ENCODE results near the gene DPYD. TPM values are rescaled to one million over a fixed set of nuclear protein-coding genes. Genes with fewer than 3 reads are reported as not detected.

Gene DPYD
- total RNA-seq, 2 donors from 2014 or later: 11.1 to 11.5 TPM

DNA sequence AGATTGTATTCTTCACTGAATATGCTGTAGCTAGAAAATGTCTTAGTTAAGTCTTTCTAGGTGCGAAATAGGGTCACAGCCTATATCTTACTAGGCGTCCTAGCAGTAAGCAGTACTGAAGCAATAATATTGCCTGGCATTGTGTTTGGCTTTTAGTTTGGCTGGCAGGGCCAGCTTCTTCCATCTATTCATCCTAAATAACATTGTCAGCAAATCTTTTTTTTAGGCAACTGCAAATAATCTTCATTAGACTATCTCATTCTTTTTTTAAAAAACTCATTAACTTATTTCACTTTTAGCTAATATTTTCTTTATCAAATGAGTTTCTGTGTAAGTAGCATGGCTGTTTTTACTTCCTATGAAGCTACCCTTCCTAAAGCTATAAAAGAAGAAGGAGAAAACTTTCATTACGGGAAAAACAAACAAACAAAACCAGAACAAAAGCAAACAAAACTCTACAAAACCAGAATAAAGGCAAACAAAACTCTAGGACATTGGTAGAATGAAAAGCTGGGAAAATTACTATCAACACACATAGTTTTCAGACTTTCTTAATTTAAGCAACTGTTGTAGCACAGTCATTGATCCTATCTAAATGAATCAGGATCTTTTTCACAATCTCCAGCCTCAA lies 506.0 kb downstream of the DPYD start:
- H3K4me1 Mint-ChIP-seq: no peaks in the 10 kb centered on the region
- ATAC-seq (replicated peaks): no peak
- H3K27me3 Mint-ChIP-seq: no peaks in the 10 kb centered on the region
- peaks cover 3% of the 10 kb centered on the region for H3K36me3 Mint-ChIP-seq (ENCODE audit: low read depth)
- H3K9me3 Mint-ChIP-seq: no peaks in the 10 kb centered on the region
- no peak overlapping the region for H3K27ac Mint-ChIP-seq
- H3K4me3 Mint-ChIP-seq: no peak overlapping the region

DNA sequence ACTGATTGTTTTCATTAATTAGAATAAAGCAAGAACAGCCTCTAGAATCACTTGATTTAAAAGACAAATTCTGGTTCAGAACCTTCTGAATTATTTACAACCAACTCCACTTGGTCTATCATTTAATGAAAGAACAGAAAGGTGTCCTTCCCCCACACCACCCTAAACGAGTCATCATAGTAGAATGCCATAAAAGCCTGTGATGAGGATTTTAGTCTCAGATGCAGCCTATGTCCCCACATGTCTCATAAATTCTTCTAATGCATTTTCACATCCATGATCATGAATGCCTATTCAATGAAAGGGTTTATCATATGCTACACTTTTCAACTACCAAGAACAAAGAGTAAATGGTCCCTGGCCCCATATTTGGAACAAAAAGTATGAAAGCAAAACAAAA lies 508.1 kb downstream of the DPYD start:
- H3K36me3 Mint-ChIP-seq (ENCODE audit: low read depth): peaks cover 9% of the 10 kb centered on the region
- peaks cover under 1% of the 10 kb centered on the region for H3K9me3 Mint-ChIP-seq
- no peak overlapping the region for H3K4me3 Mint-ChIP-seq
- H3K4me1 Mint-ChIP-seq: no peaks in the 10 kb centered on the region
- no peak for ATAC-seq (replicated peaks)
- H3K27ac Mint-ChIP-seq: no peak overlapping the region
- no peaks in the 10 kb centered on the region for H3K27me3 Mint-ChIP-seq

DNA sequence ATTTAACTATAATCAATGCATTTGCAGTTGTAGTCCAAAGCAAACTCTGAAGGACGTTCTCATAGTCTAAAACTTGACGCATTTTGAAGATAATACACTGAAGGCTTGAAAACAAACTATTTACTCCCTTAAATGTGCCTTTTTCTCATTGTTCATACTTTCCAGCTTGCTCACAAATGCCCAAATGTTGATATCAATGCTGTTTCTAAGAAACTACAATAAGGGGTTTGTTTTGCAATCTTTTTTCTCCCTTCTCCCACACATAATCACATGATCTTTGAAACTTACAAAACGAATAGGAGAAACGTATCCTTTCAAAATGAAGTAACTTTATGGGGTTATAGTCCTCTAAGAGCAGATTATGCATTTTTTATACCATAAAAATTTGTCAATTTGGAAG lies 508.7 kb downstream of the DPYD start:
- H3K9me3 Mint-ChIP-seq: peaks cover 5% of the 10 kb centered on the region

DNA sequence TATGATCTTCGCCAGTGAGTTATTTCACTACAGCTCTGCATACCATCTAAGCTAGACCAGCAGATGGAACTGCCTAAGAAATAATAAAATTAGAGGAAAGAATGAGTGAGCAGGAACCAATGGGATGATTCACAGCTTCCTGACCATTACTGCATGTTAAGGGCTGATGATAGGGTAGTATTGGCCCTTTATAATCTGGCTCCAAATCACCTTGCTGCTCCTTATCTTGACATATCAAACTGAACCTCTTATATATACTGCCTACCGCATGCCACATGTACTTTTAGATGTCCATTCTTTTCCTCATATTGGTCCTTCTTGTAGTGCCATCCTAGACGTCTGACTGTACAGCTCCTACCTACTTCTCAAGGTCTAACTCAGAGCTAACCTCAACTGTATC lies 524.4 kb downstream of the DPYD start:
- no peaks in the 10 kb centered on the region for H3K27me3 Mint-ChIP-seq
- peaks cover 18% of the 10 kb centered on the region for H3K9me3 Mint-ChIP-seq
- H3K4me1 Mint-ChIP-seq: no peaks in the 10 kb centered on the region
- no peak overlapping the region for H3K27ac Mint-ChIP-seq
- H3K4me3 Mint-ChIP-seq: no peak overlapping the region
- H3K36me3 Mint-ChIP-seq (ENCODE audit: low read depth): no peaks in the 10 kb centered on the region
- ATAC-seq (replicated peaks): no peak

More for the DNA sequence above, 508.7 kb downstream of the DPYD start:
- H3K4me1 Mint-ChIP-seq: no peaks in the 10 kb centered on the region
- no peak overlapping the region for H3K27ac Mint-ChIP-seq
- no peaks in the 10 kb centered on the region for H3K27me3 Mint-ChIP-seq
- peaks cover 9% of the 10 kb centered on the region for H3K36me3 Mint-ChIP-seq (ENCODE audit: low read depth)
- H3K4me3 Mint-ChIP-seq: no peak overlapping the region
- ATAC-seq (replicated peaks): no peak

DNA sequence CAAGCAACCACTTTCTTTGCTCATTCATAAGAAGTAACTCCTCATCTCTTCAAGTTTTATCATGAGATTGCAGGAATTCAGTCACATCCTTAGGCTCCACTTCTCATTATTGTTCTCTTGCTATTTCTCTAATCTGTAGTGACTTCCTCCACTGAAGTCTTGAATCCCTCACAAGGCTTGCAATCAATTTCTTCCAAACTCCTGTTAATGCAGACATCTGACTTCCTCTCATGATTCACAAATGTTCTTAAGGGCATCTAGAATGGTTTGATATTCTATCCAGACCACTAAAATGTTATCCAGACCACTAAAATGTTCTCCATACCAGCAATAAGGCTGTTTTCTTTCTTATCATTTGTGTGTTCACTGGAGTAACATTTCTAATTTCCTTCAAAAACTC lies 528.1 kb downstream of the DPYD start:
- Mint-ChIP-seq H3K9me3 (peaks cover 11% of the 10 kb centered on the region), H3K4me3 (no peak overlapping the region), H3K36me3 (ENCODE audit: low read depth) (no peaks in the 10 kb centered on the region), H3K27ac (no peak overlapping the region), H3K27me3 (no peaks in the 10 kb centered on the region), H3K4me1 (no peaks in the 10 kb centered on the region)
- ATAC-seq (replicated peaks): no peak

DNA sequence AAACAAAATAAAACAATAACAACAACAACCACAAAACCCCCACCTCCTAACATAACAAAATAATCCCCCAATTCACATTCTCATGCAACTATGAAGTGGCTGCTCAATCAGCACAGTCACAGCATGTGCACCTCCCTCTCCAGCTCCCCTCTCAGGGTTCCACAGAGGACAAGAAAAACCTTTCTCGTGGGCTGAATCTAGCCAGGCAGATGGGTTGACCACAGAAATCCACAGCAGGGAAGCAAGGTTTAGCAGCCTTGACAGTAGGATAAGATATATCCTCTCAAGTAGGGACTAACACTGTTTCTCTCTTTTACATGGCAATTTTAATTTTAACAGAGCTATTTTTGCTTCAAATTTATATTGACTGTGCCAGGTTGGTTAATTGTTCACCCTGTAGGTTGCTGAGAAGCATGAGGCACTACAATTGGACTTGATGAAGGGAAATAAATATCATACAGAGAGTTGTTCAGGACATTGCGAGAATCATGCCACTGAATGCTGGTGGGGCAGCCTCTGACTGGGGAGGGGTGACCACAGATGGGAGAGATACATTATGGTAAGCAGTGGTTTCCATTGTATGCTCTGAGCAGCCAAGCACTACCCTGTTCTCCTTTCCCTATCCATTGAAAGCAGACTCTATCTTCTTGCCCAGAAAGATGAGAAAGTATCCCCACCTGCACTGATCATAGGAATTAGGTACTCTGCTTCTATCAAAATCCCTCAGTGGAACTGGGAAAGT lies 535.1 kb downstream of the DPYD start:
- Mint-ChIP-seq H3K4me1 (no peaks in the 10 kb centered on the region), H3K36me3 (ENCODE audit: low read depth) (no peaks in the 10 kb centered on the region), H3K4me3 (no peak overlapping the region), H3K9me3 (no peaks in the 10 kb centered on the region), H3K27me3 (no peaks in the 10 kb centered on the region), H3K27ac (no peak overlapping the region)
- ATAC-seq (replicated peaks): no peak

DNA sequence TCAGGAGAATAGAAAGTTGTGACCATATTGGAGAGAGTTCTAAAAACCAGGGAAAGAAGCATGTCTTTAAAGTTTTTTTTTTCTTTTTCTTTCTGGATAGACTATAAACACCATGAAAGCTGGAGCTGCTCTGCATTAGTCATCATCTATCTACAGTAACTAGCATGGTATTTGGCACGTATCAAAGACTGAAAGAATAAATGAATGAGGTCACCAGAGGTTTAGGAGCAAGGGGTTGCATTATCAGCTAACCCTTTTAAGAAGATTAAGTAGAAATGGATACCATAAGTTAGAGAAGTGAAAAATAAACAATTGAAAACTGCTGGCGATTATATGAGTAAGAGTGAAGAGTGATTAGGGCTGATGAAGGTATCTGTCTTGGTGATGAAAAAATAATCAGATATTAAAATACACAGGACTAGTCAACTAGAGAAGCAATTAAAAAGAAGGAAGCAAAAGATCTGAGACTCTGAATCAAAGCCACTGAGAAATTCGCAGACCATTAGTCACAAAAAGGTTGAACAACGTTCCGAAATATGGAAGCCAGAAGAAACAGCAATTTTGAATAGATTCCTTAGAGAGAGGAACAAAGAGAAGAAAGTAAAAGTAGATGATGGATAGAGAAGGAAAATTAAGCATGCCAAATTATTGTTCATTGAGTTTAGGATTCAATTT lies 536.4 kb downstream of the DPYD start:
- Mint-ChIP-seq H3K4me1 (no peaks in the 10 kb centered on the region), H3K4me3 (no peak overlapping the region), H3K27ac (no peak overlapping the region), H3K36me3 (ENCODE audit: low read depth) (no peaks in the 10 kb centered on the region), H3K9me3 (no peaks in the 10 kb centered on the region), H3K27me3 (no peaks in the 10 kb centered on the region)
- no peak for ATAC-seq (replicated peaks)

DNA sequence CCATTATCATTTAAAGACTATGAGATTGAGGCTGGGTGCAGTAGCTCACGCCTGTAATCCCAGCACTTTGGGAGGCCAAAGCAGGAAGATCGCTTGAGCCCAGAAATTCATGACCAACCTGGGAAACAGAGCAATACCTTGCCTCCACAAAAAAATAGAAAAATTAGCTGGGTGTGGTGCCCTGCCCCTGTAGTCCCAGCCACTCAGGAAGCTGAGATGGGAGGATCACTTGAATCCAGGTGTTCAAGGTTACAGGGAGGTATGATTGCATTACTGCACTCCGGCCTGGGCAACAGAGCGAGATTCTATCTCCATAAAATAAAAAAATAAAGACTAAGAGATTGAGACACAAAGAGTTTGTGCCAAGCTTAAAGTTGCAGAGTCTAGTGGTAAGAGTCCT lies 537.0 kb downstream of the DPYD start:
- no peaks in the 10 kb centered on the region for H3K9me3 Mint-ChIP-seq
- H3K4me3 Mint-ChIP-seq: no peak overlapping the region
- no peak for ATAC-seq (replicated peaks)
- H3K36me3 Mint-ChIP-seq (ENCODE audit: low read depth): no peaks in the 10 kb centered on the region
- no peaks in the 10 kb centered on the region for H3K27me3 Mint-ChIP-seq
- H3K4me1 Mint-ChIP-seq: no peaks in the 10 kb centered on the region
- H3K27ac Mint-ChIP-seq: no peak overlapping the region

DNA sequence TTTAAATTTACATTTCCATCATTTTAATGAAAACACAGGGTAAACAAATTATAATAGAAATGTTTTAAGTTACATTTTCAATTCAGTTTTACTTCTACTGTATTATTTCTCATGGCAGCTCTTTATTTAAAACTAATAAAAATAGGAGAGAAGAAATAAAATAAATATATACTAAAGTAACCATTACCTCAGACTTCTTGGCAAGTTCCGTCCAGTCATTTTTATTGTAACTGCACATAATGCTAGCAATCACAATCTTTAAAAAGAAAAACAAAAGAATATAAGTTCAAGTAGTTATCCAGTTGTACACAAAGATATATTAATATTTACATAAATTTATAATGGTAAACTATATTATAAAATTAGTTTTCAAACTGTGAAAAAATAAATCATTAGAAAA lies 538.6 kb downstream of the DPYD start:
- ATAC-seq (replicated peaks): no peak
- H3K36me3 Mint-ChIP-seq (ENCODE audit: low read depth): peaks cover 6% of the 10 kb centered on the region
- H3K27ac Mint-ChIP-seq: no peak overlapping the region
- H3K27me3 Mint-ChIP-seq: no peaks in the 10 kb centered on the region
- H3K9me3 Mint-ChIP-seq: no peaks in the 10 kb centered on the region
- no peak overlapping the region for H3K4me3 Mint-ChIP-seq
- H3K4me1 Mint-ChIP-seq: no peaks in the 10 kb centered on the region

DNA sequence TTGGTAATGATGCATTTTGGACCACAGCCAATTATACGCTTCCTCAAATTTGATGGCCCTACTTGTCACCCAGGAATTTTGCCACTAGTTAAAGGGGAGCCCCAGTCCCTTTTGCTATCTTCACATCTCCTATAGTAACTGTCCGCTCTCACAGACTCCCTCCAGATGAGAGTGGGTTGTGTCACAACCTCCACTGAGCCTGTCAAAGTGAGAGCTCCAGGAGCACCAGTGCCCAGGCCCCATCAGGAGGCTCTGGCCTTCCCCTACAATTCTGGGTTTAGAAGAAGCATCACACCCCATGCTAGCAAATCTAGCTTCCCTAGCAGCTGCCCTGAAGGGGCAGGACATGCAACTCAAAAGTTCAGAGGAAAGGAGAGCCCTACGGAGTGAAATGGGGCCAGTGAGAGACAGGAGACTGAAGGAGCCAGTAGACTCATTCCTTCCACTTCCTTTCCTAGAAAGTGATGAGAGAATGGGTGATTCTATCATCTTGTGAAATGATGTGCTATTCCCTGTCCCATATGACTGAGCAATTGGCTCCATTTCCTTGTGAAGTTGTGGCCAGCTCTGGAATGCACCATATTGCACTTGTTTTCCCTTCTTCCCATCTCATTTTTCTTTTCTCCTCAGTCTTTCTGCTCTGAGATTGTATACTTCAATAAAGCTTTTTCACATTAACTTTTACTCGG lies 541.3 kb downstream of the DPYD start:
- no peaks in the 10 kb centered on the region for H3K4me1 Mint-ChIP-seq
- no peaks in the 10 kb centered on the region for H3K9me3 Mint-ChIP-seq
- H3K36me3 Mint-ChIP-seq (ENCODE audit: low read depth): peaks cover 6% of the 10 kb centered on the region
- peak; percentile 49 for ATAC-seq (replicated peaks)
- H3K4me3 Mint-ChIP-seq: no peak overlapping the region
- H3K27ac Mint-ChIP-seq: no peak overlapping the region
- H3K27me3 Mint-ChIP-seq: no peaks in the 10 kb centered on the region

DNA sequence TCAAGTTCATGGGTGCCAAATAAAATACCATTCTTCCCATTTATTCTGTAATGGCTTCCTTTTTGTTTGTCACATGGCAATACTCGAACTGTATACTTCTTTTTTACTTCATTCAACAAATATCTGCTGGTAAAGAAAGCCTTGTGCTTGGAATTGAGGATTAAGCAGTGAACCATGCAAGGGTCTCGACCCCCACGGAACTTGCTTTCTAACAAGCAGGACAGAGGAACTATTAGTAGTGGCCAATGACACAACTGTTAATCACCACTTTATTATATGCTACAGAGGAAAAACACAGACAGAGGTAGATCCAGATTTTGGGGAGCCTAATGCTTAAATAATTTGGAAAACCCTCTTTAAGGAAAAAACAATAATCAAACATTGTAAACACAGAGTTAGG lies 542.2 kb downstream of the DPYD start:
- H3K9me3 Mint-ChIP-seq: no peaks in the 10 kb centered on the region

DNA sequence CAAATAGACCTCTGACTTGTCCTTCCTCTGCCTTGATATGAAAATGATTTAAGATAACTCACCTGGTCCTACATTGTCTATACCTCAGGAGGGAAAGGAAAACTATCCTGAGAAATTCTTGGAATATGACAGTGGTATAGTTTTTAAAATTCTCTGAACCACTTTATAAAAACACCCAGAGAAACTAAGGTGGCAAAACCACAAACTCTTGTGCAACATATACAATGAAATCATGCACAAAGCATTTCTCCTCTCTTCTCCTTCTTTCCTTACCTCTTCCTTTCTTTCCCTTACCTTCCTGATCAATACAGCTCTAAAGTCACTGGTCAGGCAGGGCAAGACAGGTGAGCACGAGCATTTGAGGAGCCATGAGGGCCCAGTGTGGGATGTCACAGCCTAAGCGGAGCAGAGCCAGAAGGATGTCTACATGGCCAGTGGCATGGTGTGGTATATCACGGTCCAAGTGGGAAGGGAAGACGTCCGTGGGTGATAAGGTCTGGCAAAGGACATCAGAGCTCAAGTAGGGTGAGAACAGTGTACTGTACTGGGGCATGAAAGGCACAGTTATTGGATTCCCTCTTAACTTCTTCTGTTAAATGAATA lies 543.3 kb downstream of the DPYD start:
- Mint-ChIP-seq H3K4me1 (no peaks in the 10 kb centered on the region), H3K4me3 (no peak overlapping the region), H3K27me3 (no peaks in the 10 kb centered on the region), H3K27ac (no peak overlapping the region), H3K9me3 (no peaks in the 10 kb centered on the region), H3K36me3 (ENCODE audit: low read depth) (peaks cover 19% of the 10 kb centered on the region)
- ATAC-seq (replicated peaks): no peak

More for the DNA sequence above, 542.2 kb downstream of the DPYD start:
- H3K4me3 Mint-ChIP-seq: no peak overlapping the region
- peaks cover 10% of the 10 kb centered on the region for H3K36me3 Mint-ChIP-seq (ENCODE audit: low read depth)
- H3K27ac Mint-ChIP-seq: no peak overlapping the region
- H3K27me3 Mint-ChIP-seq: no peaks in the 10 kb centered on the region
- no peak for ATAC-seq (replicated peaks)
- no peaks in the 10 kb centered on the region for H3K4me1 Mint-ChIP-seq

DNA sequence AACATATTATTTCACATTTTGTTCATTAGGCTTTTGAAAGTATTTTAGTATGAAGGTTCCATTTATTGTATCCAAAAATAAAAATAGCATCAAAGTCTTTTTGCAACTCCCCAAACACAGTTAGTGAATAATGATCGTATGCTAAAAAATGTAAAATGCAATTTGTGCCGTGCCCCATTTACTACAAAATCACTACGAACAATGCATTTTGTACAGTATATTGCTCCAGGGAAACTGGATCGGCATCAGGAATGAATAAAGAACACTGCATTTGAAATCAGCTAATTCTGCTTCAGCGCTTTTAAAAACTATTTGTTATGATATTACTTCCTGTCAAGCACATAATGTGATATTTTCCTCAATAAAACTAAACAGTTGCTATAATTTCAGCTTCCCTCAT lies 547.8 kb downstream of the DPYD start:
- Mint-ChIP-seq H3K4me3 (no peak overlapping the region), H3K4me1 (no peaks in the 10 kb centered on the region), H3K9me3 (no peaks in the 10 kb centered on the region), H3K36me3 (ENCODE audit: low read depth) (peaks cover 38% of the 10 kb centered on the region), H3K27me3 (no peaks in the 10 kb centered on the region), H3K27ac (no peak overlapping the region)
- no peak for ATAC-seq (replicated peaks)

DNA sequence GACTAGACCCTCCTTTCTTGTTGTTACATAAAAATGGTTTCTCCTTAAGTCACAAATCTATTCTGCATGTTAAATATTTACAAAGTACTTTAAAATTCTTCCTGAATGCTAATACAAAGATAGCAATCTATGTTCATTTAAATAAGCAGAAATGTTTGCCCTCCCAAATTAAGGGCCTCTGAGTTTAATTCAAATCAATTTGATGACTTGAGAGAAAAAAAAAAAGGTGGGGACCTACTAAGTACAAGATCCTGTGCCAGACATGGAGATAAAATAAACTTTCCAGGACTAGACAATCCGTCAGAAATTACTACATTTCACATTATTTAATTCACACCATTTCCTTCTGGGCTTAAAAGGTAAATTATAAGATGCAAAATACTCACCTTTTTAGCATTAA lies 548.3 kb downstream of the DPYD start:
- no peak for ATAC-seq (replicated peaks)
- Mint-ChIP-seq H3K9me3 (no peaks in the 10 kb centered on the region), H3K4me3 (no peak overlapping the region), H3K27me3 (no peaks in the 10 kb centered on the region), H3K4me1 (no peaks in the 10 kb centered on the region), H3K36me3 (ENCODE audit: low read depth) (peaks cover 39% of the 10 kb centered on the region), H3K27ac (no peak overlapping the region)
